HCT116 (cell line): ENCODE measurements around the gene DNAAF5. TPM values are rescaled to one million over a fixed set of nuclear protein-coding genes. Genes with fewer than 3 reads are reported as not detected.

Experiments
- ATAC-seq: fragments of 200-7000 bp; cut with Tn5 transposase; 2 replicates; pipeline ENCODE4 v1.9.1; 2020; ENCODE audit warnings: mild to moderate bottlenecking, moderate library complexity
- BruUV-seq: library from RNA; stranded (reverse); fragments of 400-500 nt; replicated peaks from 2 replicates; lab custom pipeline; 2021; lab: Mats Ljungman, UMichigan
- CTCF ChIA-PET: fragments of 300-600 bp; sonication (Branson Sonifier 250); formaldehyde crosslinking; loops from one replicate; lab custom pipeline; 2021; ENCODE audit warnings: antibody characterized with exemption; lab: Charles Lee
- POLR2A ChIA-PET: fragments of 300-600, 350-600 bp; sonication (Branson Sonifier 250); formaldehyde crosslinking; loops from one replicate; lab custom pipeline; 2021; ENCODE audit warnings: antibody characterized with exemption; lab: Charles Lee
- RAD21 ChIA-PET, 2 experiments: fragments of 300-600 bp; sonication (Branson Sonifier 250); formaldehyde crosslinking; loops; one replicate each; lab custom pipeline; 2023; ENCODE audit warnings: low total read pairs in 2 of 2; ENCODE audit not compliant: uncharacterized antibody in 2 of 2, unreplicated experiment in 2 of 2, low non-redundant PET in 1 of 2; lab: Charles Lee
- DNase-seq: peaks from one replicate; pipeline ENCODE4 v3.0.0-alpha.2; 2010; ENCODE audit warnings: low read depth, low spot score
- H2AFZ ChIP-seq: fragments of 200-600 bp; shearing (Covaris generic), sonication (generic); 2 replicates; pipeline ENCODE4 v1.6.1; 2017; ENCODE audit warnings: low read depth, mixed run types, mixed read lengths, antibody characterized with exemption, low read length; ENCODE audit not compliant: poor library complexity, severe bottlenecking
- H3K27ac ChIP-seq: 2 replicates; pipeline ENCODE4 v1.5.1; 2012; ENCODE audit warnings: low read depth, low read length
- H3K27me3 ChIP-seq: fragments of 200-600 bp; sonication (generic); 2 replicates; pipeline ENCODE4 v1.6.1; 2016; ENCODE audit warnings: mixed run types, low read length, mixed read lengths; ENCODE audit not compliant: insufficient read depth
- H3K36me3 ChIP-seq, 2 experiments: fragments of 200-500 bp in 1 of 2; fragments of 200-600 bp in 1 of 2; sonication (Bioruptor generic) in 1 of 2; sonication (generic) in 1 of 2; 2 replicates each; pipeline versions ENCODE4 v1.5.1 to v1.6.1; 2014 to 2016; ENCODE audit warnings: low read length in 2 of 2, inconsistent platforms in 1 of 2, mixed read lengths in 1 of 2, mixed run types in 1 of 2; ENCODE audit not compliant: insufficient read depth in 2 of 2, control insufficient read depth in 1 of 2
- H3K4me1 ChIP-seq, 2 experiments: fragments of 200-600 bp in 1 of 2; sonication (generic) in 1 of 2; 2 replicates each; pipeline versions ENCODE4 v1.5.1 to v1.6.1; 2012 to 2017; ENCODE audit warnings: low read length in 2 of 2, inconsistent platforms in 1 of 2, mild to moderate bottlenecking in 1 of 2, mixed read lengths in 1 of 2, mixed run types in 1 of 2, moderate library complexity in 1 of 2; ENCODE audit not compliant: insufficient read depth in 2 of 2, control insufficient read depth in 1 of 2
- H3K4me2 ChIP-seq: fragments of 200-600 bp; sonication (generic); 2 replicates; pipeline ENCODE4 v1.6.1; 2017; ENCODE audit warnings: mixed run types, low read length, mixed read lengths
- H3K4me3 ChIP-seq, 2 experiments: fragments of 200-600 bp in 1 of 2; sonication (generic) in 1 of 2; replicated peaks in 1 of 2; 2 replicates each; pipeline ENCODE4 v1.5.1; 2011 to 2016; ENCODE audit warnings: low read length in 2 of 2, control low read depth in 1 of 2, low read depth in 1 of 2, mild to moderate bottlenecking in 1 of 2, mixed read lengths in 1 of 2, mixed run types in 1 of 2
- H3K79me2 ChIP-seq: fragments of 200-600 bp; sonication (generic); 2 replicates; pipeline ENCODE4 v1.6.1; 2017; ENCODE audit warnings: mild to moderate bottlenecking, mixed run types, low read length, moderate library complexity, mixed read lengths; ENCODE audit not compliant: insufficient read depth
- H3K9ac ChIP-seq: fragments of 200-600 bp; sonication (generic); 2 replicates; pipeline ENCODE4 v1.6.1; 2016; ENCODE audit warnings: low read length, mixed read lengths
- H3K9me2 ChIP-seq: fragments of 200-600 bp; sonication (generic), shearing (Covaris generic); 2 replicates; pipeline ENCODE4 v1.6.1; 2017; ENCODE audit warnings: mixed run types, mild to moderate bottlenecking, moderate library complexity; ENCODE audit not compliant: insufficient read depth
- H3K9me3 ChIP-seq, 2 experiments: fragments of 200-500 bp in 1 of 2; fragments of 200-600 bp in 1 of 2; sonication (Bioruptor generic) in 1 of 2; sonication (generic) in 1 of 2; 2 replicates each; pipeline ENCODE4 v1.6.1; 2014 to 2017; ENCODE audit warnings: low read length in 2 of 2, mixed read lengths in 2 of 2, inconsistent platforms in 1 of 2, low read depth in 1 of 2, mild to moderate bottlenecking in 1 of 2, mixed run types in 1 of 2, moderate library complexity in 1 of 2; ENCODE audit not compliant: control insufficient read depth in 1 of 2, insufficient read depth in 1 of 2
- H4K20me1 ChIP-seq: fragments of 200-600 bp; sonication (generic), shearing (Covaris generic); 2 replicates; pipeline ENCODE4 v1.6.1; 2017; ENCODE audit warnings: mixed run types, mild to moderate bottlenecking, moderate library complexity; ENCODE audit not compliant: insufficient read depth
- CTCF ChIP-seq, 3 experiments: fragments of 200-600 bp in 1 of 3; sonication (generic) in 1 of 3; IDR thresholded peaks in 2 of 3; conservative IDR thresholded peaks in 1 of 3; 2 replicates each; pipeline ENCODE4 v1.5.1; 2012 to 2017; ENCODE audit warnings: low read depth in 2 of 3, low read length in 2 of 3, antibody characterized with exemption in 1 of 3, borderline replicate concordance in 1 of 3, control low read depth in 1 of 3, mild to moderate bottlenecking in 1 of 3, mixed read lengths in 1 of 3, mixed run types in 1 of 3, moderate library complexity in 1 of 3; ENCODE audit not compliant: insufficient read depth in 1 of 3
- EGR1 ChIP-seq: IDR thresholded peaks from 2 replicates; pipeline ENCODE4 v1.6.1; 2012; ENCODE audit warnings: low read depth
- POLR2A ChIP-seq: IDR thresholded peaks from 2 replicates; pipeline ENCODE4 v1.7.0; 2011; ENCODE audit warnings: borderline replicate concordance; ENCODE audit not compliant: insufficient read depth, insufficient read length; ENCODE audit errors: extremely low read depth
- REST ChIP-seq: IDR thresholded peaks from 2 replicates; pipeline ENCODE4 v1.6.1; 2012; ENCODE audit warnings: low read depth
- TCF7L2 ChIP-seq: IDR thresholded peaks from 2 replicates; pipeline ENCODE4 v1.7.0; 2011; ENCODE audit warnings: borderline replicate concordance, inconsistent platforms; ENCODE audit not compliant: insufficient read depth, insufficient read length; ENCODE audit errors: extremely low read depth
- ZFX ChIP-seq: fragments of 450-650 bp; IDR thresholded peaks from 2 replicates; pipeline ENCODE4 v1.6.1; 2017
- ZNF274 ChIP-seq: fragments of 200-500 bp; sonication (Bioruptor generic); IDR thresholded peaks from 2 replicates; pipeline ENCODE4 v1.6.1; 2014; ENCODE audit warnings: mild to moderate bottlenecking, low read depth, low read length, inconsistent platforms
- intact Hi-C: fragments of 100-400 bp; cut with micrococcal nuclease; formaldehyde crosslinking; loops from 2 replicates; pipeline ENCODE4 v1.10.0; 2022
- total RNA-seq: library from RNA; stranded (reverse); gene quantifications from one replicate; pipeline ENCODE4 v1.2.1, GENCODE V29; 2021; ENCODE audit not compliant: unreplicated experiment

Gene DNAAF5
- total RNA-seq, 1 experiment from 2014 or later, result 69.4 TPM

- no peak overlapping the region for H3K9ac ChIP-seq
- CTCF ChIA-PET, result no interaction called here
- H3K4me1 ChIP-seq, result no peaks in the 10 kb centered on the region
- H3K4me3 ChIP-seq, result no peak overlapping the region
- intact Hi-C loops, result no loop called here
- RAD21 ChIA-PET, result no interaction called here
- peaks cover 15 to 37% of the 10 kb centered on the region in 2 experiments for H3K36me3 ChIP-seq
- ATAC-seq (no peak), DNase-seq (no peak)
- no peak overlapping the region for H3K4me2 ChIP-seq
- no peak overlapping the region for H2AFZ ChIP-seq
- no peak overlapping the region for H3K27ac ChIP-seq
- no peaks in the 10 kb centered on the region for H4K20me1 ChIP-seq
- H3K79me2 ChIP-seq, result peaks cover 16% of the 10 kb centered on the region; the same call in 1 of the 2 replicates
- H3K27me3 ChIP-seq, result no peaks in the 10 kb centered on the region
- TF ChIP-seq TCF7L2 (no peak), ZFX (no peak), EGR1 (no peak), CTCF (IDR thresholded peaks at IDR 0.05 in 2 of 3, conservative IDR thresholded peaks at IDR 0.05 in 1 of 3; ENCODE audit: borderline replicate concordance in 1 of 3, insufficient read depth in 1 of 3, low read depth in 2 of 3, low read length in 2 of 3) (no peak), ZNF274 (no peak), REST (no peak), POLR2A (no peak)
- H3K9me2 ChIP-seq, result no peaks in the 10 kb centered on the region
- no peaks in the 10 kb centered on the region for H3K9me3 ChIP-seq
- POLR2A ChIA-PET, result no interaction called here
- BruUV-seq, result no TSS peak
These were observed 28.9 kb downstream of the DNAAF5 start for GRCh38 chr7:755413-755805.
